ENCODE results near the gene DYSF.

Gene DYSF

DNA sequence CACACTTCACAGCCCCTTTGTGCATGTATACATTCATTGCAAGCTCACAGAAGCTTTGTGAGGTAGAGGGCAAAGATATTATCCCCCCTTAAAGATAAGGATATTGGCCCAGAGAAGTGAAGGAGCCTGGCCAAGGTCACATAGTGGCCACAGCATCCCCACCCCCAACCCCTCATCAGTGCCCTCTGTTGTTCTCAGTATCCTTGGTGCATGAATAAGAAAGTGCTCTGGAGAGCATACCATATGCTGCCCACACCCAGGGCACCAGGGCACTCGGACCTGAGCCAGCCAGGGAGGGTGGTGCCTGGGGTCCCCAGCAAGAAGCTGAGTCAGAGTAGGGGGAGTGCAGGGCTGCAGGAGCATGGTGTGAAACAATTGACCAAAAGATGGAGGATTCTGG is 3.3 kb downstream of the DYSF start:
- no peak for DNase-seq (ENCODE audit: low read depth in 2 of 2)

DNA sequence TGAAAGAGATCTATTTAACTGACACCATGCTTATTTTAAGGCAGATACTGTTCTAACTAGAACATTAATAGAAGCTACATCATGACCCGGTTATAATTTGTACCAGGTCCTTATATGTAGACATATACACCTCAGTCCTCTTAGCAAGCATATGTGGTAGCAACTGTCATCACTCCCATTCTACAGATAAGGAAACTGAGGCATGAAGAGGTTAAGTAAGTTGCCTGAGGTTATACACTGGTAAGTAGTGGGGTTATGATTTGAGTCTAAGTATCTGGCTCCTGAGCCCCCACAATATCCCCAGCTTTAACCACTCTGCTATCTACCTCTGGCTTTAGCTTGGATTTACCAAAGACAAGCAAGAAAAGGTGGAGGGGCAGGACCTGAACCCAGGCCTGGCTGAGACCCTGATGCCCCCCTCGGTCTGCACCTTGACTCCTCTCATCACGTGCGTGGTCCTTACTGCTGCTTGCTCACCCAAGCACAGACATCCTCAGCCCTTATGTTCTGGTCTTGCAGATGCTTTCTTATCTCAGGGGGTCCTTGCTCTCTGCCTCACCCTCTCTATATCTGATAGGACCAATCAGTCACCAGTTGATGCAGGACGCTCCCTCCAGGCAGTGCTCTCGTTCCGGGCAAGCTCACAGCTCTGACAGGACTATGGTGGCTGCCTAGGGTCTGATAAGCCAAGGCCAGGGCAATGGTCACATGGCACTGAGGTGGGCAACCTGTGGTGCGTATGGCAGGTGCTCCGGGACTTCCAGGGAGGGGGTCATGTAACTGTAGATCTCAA is 4.0 kb downstream of the DYSF start:
- no peak for DNase-seq (ENCODE audit: low read depth in 2 of 2)

DNA sequence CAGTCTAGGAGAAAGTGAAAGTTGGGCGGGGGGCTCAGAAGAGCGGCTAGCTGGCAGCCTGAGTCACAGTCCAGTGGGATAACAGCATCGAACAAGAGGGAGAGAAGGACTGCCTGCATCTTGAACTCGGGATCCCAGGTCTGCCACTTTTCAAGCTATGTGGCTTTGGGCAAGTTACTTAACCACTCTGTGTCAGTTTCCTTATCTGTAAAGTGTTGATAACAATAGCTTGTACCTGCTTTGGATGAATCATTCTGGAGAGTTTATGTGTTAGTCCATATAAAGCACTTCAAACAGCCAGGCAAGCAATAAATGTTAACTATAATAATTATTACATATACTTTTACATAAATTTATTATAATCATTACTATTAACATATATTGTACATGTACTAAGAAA is 4.6 kb downstream of the DYSF start:
- no peak for DNase-seq (ENCODE audit: low read depth in 2 of 2)

DNA sequence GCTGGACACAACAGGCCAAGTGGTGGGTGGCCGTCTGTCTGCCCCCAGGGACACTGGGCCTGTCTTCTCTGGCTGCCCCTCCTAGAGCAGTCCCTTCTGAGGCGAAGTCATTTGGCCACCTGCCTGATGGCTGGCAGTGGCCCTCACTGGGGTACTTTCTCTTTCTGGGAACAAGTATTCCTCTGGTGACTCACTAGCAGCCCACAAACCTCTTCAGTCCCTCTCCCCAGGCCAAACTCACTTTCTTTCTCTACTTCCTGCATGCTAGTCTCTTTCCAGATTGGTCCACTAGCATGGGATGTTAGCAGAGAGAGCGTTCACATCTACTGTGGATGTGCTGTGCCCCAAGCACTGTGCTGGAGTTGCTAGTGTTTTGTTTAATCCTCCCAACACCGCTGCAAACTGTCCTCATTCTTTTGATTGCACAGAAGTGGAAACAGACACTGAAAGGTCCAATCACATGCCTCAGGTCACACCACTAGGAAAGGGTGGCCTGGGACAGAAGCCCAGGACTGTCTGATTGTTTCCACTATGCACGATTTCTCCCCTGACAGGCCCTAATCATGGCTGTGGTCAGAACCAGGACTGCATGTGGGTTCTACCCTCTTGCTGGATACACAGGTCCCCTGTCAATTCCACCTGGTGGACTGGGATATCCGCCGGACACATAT is 5.2 kb downstream of the DYSF start:
- no peak for DNase-seq (ENCODE audit: low read depth in 2 of 2)

DNA sequence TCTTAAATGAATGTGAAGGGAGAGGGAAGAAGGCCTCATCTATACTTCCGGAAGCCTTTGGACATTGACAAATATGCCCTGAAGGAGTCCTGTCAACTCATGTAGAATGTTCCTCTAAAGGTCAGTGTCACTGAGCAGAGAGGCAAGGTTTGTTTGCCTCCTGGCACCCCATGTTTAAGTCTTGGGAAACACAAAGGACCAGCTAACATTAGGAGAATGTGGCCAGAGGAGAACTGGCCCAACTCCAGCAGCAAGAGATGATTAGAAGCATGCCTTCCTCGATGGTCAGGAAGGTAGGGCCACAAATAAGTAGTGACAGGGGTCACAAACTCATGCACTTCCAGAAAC is 5.7 kb downstream of the DYSF start:
- DNase-seq (ENCODE audit: low read depth in 2 of 2), result no peak

DNA sequence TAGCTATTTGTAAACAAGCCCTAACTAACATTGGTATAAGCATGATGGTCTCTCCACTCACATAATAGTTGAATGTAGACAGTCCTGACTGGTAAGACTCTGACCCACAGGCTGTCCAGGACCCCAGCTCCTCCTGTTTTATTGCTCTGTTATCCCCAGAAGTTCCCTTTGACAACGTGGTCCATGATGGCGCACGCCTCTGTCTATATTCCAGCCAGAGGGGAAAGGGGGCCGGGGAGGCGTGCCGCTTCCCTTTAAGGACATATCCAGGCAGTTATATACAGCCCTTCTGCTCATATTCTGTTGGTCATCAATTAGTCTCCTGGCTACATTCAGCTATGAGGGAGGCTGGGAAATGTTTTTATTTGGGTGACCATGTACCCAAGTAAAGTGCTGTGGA is 6.7 kb downstream of the DYSF start:
- DNase-seq (ENCODE audit: low read depth in 2 of 2), result no peak

DNA sequence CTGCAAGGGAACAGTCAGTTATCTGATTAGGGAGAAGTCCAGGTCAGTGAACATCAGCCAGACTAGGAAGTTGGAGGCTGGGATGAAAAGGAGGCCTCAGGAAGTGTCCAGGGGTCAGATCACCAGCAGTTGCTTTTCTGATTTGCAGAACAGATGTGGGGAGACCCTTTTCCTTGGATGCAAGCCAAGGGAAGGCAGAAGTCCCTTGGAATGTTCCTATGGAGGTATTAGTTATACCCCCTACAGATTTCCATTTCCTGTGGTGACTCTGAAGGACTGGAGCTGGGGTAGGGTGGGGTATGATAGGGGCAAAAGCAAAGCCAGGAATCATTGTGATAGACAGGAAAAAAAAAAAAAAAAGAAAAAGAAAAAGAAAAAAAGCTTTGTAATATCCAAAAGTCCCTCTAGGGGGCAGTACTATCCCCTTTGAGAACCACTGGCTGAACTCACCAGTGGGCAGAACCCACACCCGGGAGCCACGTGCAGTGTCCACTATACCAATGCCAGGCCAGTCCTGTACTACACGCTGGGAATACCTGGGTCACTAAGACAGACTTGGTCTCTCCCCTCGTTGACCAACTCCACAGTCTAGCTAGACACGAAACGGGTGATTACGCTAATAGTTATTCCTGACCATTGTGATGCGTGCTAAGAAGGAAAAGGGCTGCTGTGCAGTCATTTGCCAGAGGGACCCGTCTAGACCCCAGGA is 7.4 kb downstream of the DYSF start:
- no peak for DNase-seq (ENCODE audit: low read depth in 2 of 2)

DNA sequence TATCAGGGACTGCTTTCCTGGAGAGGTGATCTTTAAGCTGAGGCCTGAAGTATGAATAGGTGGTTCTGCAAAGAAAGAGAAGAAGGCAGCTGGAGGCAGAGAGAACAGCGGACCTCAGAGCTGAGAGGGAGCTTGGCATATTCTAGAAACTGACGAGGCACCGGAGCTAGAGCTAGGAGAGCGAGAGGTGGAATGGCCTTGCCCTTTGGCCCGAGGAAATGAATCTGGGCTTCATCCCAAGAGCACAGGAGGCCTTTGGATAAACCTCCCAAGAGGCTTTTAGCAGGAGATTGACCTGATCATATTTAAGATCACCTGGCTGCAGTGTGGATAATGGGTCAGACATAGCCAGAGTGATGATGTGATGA is 7.9 kb downstream of the DYSF start:
- no peak for DNase-seq (ENCODE audit: low read depth in 2 of 2)

DNA sequence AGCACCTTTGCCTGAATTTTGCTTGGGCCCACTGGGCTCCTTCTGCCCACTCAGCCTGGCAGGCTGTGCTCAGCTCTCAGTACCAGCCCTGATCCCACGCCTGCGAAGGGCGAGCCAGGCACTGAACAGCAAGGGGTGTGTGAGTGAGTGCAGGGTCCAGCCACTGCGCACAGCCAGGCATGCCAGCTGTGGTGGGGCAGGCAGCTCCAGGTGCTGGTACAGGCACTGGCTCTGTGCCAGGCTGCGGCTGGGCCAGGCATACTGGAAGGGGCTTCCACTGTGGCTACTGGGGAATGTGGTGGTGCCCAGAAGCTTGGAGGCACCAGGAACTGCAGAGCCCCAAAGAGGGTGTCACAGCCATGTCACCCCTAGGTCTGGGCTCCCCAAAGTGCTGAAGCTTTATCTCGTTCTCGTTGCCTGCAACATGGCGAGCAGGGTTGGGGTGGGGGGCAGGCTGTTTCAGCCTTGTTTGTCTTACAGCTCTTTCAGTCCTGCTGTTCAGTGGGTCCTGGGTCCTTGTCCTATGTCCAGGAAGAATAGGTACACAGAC is 8.8 kb downstream of the DYSF start:
- no peak for DNase-seq (ENCODE audit: low read depth in 2 of 2)

DNA sequence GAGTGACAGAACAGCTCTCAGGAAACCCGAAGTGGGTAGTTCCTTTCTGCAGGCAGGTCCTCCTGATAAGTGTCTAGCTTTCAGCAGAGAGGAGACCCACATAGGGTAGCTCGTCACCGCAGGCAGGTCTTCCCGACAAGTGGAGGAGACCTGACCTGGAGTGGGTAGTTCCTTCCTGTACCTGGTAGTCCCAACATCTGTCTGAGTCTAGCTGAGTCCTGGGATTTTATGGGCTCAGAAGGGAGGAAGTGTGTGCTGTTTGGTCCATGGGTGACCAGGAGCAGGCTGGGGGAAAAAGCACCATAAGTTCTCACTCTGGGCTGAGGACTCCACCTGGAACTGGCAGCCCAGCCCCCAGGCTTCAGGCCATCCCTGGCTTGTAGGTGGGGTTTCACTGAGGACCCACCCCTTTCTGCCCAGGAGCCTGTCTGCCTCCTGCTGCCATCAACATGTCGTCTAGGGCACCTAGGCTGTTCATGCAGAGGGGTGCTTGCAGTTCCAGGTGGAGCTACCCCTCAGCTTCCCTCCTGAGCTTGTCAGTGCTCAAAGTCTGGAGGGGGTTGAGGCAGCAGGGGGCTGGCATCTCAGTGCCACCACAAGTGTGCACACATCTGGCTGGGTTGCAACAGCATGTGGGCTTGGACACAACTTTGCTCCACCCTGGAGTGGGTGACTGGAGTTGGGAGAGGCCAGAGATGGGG is 9.4 kb downstream of the DYSF start:
- no peak for DNase-seq (ENCODE audit: low read depth in 2 of 2)

DNA sequence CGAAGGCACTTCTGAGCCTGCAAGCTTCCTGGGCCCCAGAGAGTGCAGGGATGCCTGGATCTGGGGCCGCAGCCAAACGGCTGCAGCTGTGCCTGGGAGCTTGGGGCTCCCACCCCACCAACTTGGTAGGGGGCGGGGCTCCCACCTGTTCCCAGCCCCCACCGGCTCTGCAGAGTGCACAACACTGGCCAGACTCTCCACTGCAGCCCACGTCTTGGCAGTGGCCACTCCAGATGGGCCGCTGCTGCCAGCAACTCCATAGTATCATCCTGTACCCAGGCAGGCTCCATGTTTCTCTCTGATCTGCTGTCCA is 9.9 kb downstream of the DYSF start:
- no peak for DNase-seq (ENCODE audit: low read depth in 2 of 2)

DNA sequence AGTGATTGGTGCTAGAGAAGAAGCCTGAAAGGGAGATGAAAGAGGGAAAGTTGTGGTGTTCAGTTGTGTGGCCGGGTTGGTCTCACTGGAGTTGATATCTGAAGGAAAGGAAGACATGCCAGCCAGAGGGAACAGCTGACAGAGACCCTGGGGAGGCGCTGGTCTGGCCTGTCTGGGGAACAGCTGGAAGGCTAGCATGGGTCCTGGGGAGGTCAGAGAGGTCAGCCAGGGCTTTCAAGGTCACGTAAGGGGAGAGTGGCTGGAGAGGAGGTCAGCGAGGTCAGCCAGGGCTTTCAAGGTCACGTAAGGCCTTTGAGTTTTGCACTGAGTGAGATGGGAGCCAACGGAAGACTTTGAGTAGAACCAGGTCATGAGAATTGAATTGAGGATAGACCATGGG is 11.0 kb downstream of the DYSF start:
- no peak for DNase-seq (ENCODE audit: low read depth in 2 of 2)

DNA sequence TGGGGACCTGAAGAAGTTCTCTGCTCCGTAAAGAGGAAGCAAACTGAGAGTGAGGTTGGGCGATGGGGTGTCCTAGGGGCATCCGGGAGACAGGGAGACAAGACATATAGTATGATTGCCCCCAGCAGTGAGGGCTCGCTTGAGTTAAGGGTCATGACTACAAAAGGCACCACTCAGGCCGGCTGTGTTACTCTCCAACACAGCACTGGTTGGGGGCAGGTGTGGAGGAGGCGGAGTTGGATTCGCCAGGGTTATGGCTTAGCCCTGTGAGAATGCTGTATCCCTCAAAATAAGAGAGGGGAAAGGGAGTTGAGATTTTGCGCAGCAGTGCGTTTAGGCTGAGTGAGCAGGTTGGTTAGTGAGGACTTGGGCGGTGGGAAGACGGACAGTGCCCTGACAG is 12.0 kb downstream of the DYSF start:
- DNase-seq (ENCODE audit: low read depth in 2 of 2), result no peak

DNA sequence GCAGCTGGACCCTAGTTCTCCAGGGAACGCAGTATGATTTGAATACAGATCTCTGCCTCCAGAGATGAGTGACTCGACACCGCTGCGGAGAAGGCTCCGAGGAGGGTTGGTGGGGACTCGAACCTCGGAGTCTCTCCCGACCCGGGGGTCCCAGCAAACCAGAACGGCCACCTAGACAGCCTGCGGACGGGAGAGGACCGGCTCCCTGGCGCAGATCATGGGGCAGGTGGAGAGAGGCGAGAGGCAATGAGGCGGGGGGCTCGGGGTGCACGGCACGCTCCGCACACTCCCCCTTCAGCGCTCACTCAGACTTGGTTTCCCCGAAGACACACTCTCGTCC is 12.6 kb downstream of the DYSF start:
- DNase-seq (ENCODE audit: low read depth in 2 of 2), result no peak

DNA sequence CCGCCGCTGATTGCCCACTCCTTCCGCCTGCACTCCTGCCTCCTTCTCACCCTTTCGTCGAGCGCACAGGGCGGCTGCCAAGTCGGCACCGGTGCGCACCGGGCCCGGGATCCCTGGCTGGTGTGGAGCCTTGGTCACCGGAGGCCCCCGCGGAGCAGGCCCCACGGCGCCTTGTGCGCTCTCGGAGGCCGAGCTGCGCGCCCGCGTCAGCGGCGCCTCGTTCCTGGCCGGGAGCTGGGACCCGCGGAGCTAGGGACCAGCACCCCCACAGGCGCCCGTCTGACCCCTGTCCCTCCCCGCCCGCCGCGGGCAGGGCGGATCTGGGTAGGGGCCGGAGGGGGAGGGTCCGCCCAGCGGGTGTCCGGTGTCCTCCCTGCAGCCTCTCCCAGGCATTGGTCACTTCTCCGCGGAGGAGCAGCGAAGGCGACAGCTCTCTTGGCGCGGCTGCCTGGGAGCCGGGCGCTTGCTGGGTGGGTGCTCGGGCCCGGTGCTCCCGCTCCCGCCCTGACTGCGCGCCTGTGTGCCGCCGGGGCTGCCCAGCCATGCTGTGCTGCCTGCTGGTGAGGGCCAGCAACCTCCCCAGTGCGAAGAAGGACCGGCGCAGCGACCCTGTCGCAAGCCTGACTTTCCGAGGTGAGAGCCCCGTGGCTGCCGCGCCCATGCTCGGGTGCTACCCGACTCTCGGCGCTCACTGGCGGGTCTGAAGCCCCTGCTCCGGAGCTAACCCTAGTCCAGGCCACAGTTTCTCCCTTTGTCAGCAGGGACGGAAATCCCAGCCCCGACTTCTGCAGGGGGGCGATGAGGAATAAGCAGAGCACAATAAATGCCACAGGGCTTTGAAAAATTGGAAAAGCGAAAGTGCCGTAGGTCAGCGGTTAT is 13.2 kb downstream of the DYSF start:
- no peak for DNase-seq (ENCODE audit: low read depth in 2 of 2)

DNA sequence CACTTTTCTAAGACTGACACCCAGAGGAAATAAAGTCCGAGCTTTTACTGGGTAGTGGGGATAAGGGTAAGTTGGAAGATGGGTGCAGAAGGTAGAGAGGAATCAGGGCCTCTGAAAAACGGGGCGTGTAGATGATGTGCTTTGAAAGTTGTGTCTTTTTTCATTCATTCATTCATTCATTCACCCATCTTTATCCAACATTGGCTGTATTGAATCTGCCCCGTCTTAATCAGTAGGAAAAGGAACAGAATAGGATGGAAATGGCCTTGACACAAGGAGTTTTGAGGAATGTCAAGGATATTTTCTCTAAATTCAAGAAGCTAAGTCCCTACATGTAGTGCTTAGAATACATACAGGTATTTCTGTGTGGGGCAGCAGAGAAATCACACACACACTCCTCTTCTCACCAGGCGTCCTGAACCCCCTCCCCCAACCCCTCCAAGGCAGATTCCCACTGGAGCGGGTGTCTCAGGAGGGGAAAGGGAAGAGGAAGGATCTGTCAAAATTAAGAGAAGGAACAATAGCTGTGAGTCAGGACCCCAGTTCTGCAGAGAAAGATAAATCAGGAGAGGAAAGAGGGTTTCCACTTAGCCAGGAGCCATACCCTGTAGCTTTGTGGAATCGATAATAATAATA is 13.9 kb downstream of the DYSF start:
- no peak for DNase-seq (ENCODE audit: low read depth in 2 of 2)

DNA sequence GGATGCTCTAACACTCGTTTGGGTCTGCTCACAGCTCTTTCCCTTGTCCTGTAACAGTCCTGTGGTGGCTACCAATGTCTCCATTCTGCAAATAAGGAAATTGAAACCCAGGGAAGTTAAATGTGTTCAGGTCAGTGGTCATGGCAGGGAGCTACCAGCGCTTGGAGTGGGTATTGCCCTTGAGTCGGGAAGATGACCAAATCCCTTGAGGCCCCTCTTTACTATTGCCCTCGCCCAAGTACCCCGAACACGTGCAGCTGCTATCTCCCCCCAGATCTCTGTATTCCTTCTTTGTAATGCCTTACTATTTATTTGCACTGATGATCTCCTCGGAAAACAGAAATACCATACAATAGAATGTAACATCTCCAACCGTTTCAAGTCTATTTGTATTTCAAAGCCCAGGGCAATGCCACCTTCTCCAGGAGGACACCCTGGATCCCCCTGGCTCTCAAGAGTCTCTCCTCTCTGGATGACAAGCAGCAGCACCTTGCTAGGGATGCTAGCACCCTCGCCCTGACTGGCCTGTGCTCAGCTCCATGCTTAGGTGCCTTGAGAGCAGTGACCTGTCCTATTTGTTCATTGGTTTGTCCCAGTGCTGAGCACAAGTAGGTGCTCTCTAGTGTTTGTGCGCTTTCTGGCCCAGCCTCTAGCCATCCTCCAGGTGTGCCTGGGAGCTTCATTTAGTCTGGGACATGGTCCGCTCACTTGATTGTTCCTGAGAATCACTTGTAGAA is 15.1 kb downstream of the DYSF start:
- DNase-seq (ENCODE audit: low read depth in 2 of 2), result no peak

DNA sequence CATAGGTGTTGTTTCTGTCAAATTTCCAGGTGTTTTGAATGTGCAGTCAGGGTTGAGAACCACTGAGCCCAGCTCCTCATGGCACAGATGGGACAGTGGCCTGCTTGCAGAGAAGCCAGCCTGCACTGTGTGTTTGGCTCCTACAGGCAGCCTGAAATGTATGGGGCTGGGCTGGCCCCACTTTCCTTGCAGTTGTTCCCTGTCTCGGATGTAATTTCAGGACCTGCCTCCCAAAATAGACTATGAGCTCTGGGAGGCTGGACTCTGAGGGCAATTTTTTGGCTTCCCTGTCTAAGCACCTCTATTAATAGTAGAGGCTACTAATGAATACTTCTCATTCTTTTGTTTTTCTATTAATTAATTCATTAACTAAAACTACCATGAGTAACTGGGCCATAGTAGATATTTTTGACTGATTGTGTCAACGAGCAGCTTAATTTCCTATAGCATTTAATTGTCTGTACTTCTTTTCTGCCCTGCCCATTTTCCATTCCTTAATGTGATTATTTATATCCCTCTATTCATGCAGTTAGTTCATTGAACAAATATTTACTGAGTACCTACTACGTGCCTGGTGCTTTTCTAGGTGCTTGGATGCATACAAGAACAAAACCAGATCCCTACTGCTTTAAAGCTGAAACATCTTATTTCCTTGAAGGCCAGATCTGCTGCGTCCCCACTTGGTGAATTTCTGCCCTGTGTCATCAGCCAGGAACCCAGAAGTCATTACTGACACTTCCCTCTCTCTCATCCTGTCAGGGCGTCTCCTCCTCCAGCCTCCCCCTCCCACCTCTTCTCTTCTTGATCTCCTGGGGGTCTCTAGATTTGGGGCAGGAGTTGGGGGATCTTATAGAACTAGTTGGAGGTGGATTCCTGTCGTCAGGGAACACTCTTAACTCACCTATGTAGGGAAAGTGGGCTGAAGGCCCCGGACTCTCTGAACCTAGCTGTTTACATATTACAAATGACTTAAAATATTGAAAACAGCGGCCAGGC is 16.3 kb downstream of the DYSF start:
- no peak for DNase-seq (ENCODE audit: low read depth in 2 of 2)

DNA sequence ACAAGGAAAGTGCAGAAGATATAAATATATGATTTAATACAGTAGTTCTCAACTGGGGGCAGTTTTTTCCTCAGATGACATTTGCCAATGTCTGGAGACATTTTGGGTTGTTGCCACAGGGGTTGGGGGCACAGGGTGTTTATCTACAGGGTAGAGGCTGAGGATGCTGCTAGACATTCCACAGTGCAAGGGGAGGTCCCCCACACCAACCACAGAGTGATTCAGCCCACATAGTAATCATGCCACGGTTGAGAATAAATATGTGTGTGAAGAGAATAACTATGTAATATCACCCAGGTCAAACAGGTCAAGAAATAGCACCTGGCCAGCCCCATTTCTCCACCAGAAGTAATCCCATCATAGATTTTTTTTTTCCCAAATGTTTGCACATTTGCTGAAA is 17.9 kb downstream of the DYSF start:
- DNase-seq (ENCODE audit: low read depth in 2 of 2), result peak; percentile 20 to 22

All from fibroblast of skin of left biceps (primary cell).